PC-9 (cell line): ENCODE data around the gene AHDC1. TPM values are rescaled to one million over a fixed set of nuclear protein-coding genes. Genes with fewer than 3 reads are reported as not detected.

ENCODE experiments used
- BruUV-seq: library from RNA; stranded (reverse); fragments of 400-500 nt; replicated peaks from 2 replicates; lab custom pipeline; 2021; lab: Mats Ljungman, UMichigan
- CTCF ChIA-PET: fragments of 300-600 bp; sonication (Branson Sonifier 250); formaldehyde crosslinking; loops from one replicate; lab custom pipeline; 2022; ENCODE audit warnings: antibody characterized with exemption; lab: Charles Lee
- POLR2A ChIA-PET: fragments of 300-600 bp; sonication (Branson Sonifier 250); formaldehyde crosslinking; loops from one replicate; lab custom pipeline; 2022; ENCODE audit warnings: antibody characterized with exemption; ENCODE audit not compliant: unreplicated experiment; lab: Charles Lee
- DNase-seq, 2 experiments: peaks; one replicate each; pipeline versions ENCODE4 v3.0.0 to v3.0.0-alpha.2; 2015 to 2022; ENCODE audit warnings: mixed read lengths in 1 of 2
- H2AFZ ChIP-seq: fragments of 200-600 bp; sonication (generic); 2 replicates; pipeline ENCODE4 v1.8.1; 2017; ENCODE audit warnings: antibody characterized with exemption
- H3F3A ChIP-seq: fragments of 200-600 bp; sonication (generic); 2 replicates; pipeline ENCODE4 v1.8.1; 2017; ENCODE audit warnings: antibody characterized with exemption, mild to moderate bottlenecking, low read depth; ENCODE audit not compliant: insufficient read depth
- H3K27ac ChIP-seq: fragments of 200-600 bp; sonication (generic); 2 replicates; pipeline ENCODE4 v1.6.1; 2016; ENCODE audit warnings: mixed run types
- H3K27me3 ChIP-seq: fragments of 200-600 bp; sonication (generic); 2 replicates; pipeline ENCODE4 v1.6.1; 2016; ENCODE audit warnings: low read depth, mixed run types; ENCODE audit not compliant: insufficient read depth
- H3K36me3 ChIP-seq: fragments of 200-600 bp; sonication (generic); 2 replicates; pipeline ENCODE4 v1.6.1; 2016; ENCODE audit warnings: low read depth, mixed run types
- H3K4me1 ChIP-seq: fragments of 200-600 bp; sonication (generic); replicated peaks from 2 replicates; pipeline ENCODE4 v1.6.1; 2016; ENCODE audit warnings: mixed run types; ENCODE audit not compliant: insufficient read depth
- H3K4me2 ChIP-seq: fragments of 200-600 bp; sonication (generic); 2 replicates; pipeline ENCODE4 v1.6.1; 2017; ENCODE audit warnings: mixed run types
- H3K4me3 ChIP-seq: fragments of 200-600 bp; sonication (generic); 2 replicates; pipeline ENCODE4 v1.6.1; 2016; ENCODE audit warnings: mixed run types
- H3K79me2 ChIP-seq: fragments of 200-600 bp; sonication (generic); 2 replicates; pipeline ENCODE4 v1.6.1; 2017; ENCODE audit warnings: low read depth, mixed run types
- H3K9me2 ChIP-seq: fragments of 200-600 bp; sonication (generic); 2 replicates; pipeline ENCODE4 v1.8.1; 2017; ENCODE audit warnings: mild to moderate bottlenecking; ENCODE audit not compliant: insufficient read depth
- H3K9me3 ChIP-seq: fragments of 200-600 bp; sonication (generic); 2 replicates; pipeline ENCODE4 v1.8.1; 2016; ENCODE audit warnings: low read depth; ENCODE audit not compliant: insufficient read depth
- H4K20me1 ChIP-seq: fragments of 200-600 bp; sonication (generic); 2 replicates; pipeline ENCODE4 v1.8.1; 2017; ENCODE audit not compliant: insufficient read depth
- CTCF ChIP-seq: fragments of 200-600 bp; sonication (generic); conservative IDR thresholded peaks from 2 replicates; pipeline ENCODE4 v1.6.1; 2017; ENCODE audit warnings: mixed run types, antibody characterized with exemption, mild to moderate bottlenecking, moderate library complexity
- EZH2 ChIP-seq: fragments of 200-600 bp; sonication (generic); IDR thresholded peaks from 2 replicates; pipeline ENCODE4 v1.8.0; 2017; ENCODE audit warnings: antibody characterized with exemption, low read depth
- intact Hi-C: fragments of 100-400 bp; cut with micrococcal nuclease; formaldehyde crosslinking; loops from one replicate; pipeline ENCODE4 v1.10.0; 2022; ENCODE audit not compliant: unreplicated experiment
- total RNA-seq: library from RNA; stranded (reverse); gene quantifications from 2 replicates; pipeline ENCODE4 v1.2.3, GENCODE V29; 2021

The AHDC1 gene
- total RNA-seq, 1 experiment from 2014 or later: 48.8 TPM

- TF ChIP-seq CTCF (no peak), EZH2 (no peak)
- Histone ChIP-seq H3K36me3 (no peaks in the 10 kb centered on the region), H3K9me3 (no peaks in the 10 kb centered on the region), H3K4me1 (peaks cover 70% of the 10 kb centered on the region), H4K20me1 (no peaks in the 10 kb centered on the region), H2AFZ (no peak overlapping the region), H3K4me3 (no peak overlapping the region; the same call in 1 of the 2 replicates), H3K27me3 (no peaks in the 10 kb centered on the region), H3K27ac (peak overlapping the region; percentile 100), H3K4me2 (peak overlapping the region; percentile 78), H3F3A (peaks cover 62% of the 10 kb centered on the region), H3K9me2 (no peaks in the 10 kb centered on the region), H3K79me2 (peaks cover 11% of the 10 kb centered on the region)
- DNase-seq: peak; percentile 89 to 98
- CTCF ChIA-PET: interaction anchor here (1.9 kb wide), 1 partner anchor 14 kb away, joined by 11 read pairs; no protein-coding TSS in a partner anchor
- intact Hi-C loops: loop anchor here (5.0 kb wide), 1 partner anchor 125 kb away; no protein-coding TSS in a partner anchor
- BruUV-seq: TSS peak; percentile 42
- POLR2A ChIA-PET: interaction anchor here (0.6 kb wide), 1 partner anchor 15 kb away, joined by 11 read pairs; no protein-coding TSS in a partner anchor
These were observed 61.3 kb downstream of the AHDC1 start for GRCh38 chr1:27542463-27543273.

- Histone ChIP-seq H2AFZ (no peak overlapping the region), H3K9me2 (no peaks in the 10 kb centered on the region), H3K4me3 (no peak overlapping the region; the same call in 1 of the 2 replicates), H3K4me2 (peak overlapping the region; percentile 78), H4K20me1 (no peaks in the 10 kb centered on the region), H3F3A (peaks cover 62% of the 10 kb centered on the region), H3K36me3 (no peaks in the 10 kb centered on the region), H3K9me3 (no peaks in the 10 kb centered on the region), H3K27ac (peak overlapping the region; percentile 100), H3K4me1 (peaks cover 78% of the 10 kb centered on the region), H3K79me2 (peaks cover 11% of the 10 kb centered on the region), H3K27me3 (no peaks in the 10 kb centered on the region)
- CTCF ChIA-PET: interaction anchor here (0.5 to 1.6 kb wide), 3 partner anchors 17 to 124 kb away, joined by 3 to 4 read pairs (median 3); no protein-coding TSS in a partner anchor
- intact Hi-C loops: loop anchor here (1.0 to 5.0 kb wide), 3 partner anchors 17 to 123 kb away; partner anchors contain the start of gene WASF2
- POLR2A ChIA-PET: interaction anchor here (0.5 to 1.8 kb wide), 6 partner anchors 17 to 1291 kb away, joined by 3 to 27 read pairs (median 7); partner anchors contain the start of gene STX12
- BruUV-seq: TSS peak; percentile 31
- peak; percentile 92 to 93 for DNase-seq
- TF ChIP-seq EZH2 (no peak), CTCF (no peak)
These were observed 63.8 kb downstream of the AHDC1 start for GRCh38 chr1:27539901-27540861.
